Lung (tissue), 12 donors: ENCODE data around the gene ID1. TPM values are rescaled to one million over a fixed set of nuclear protein-coding genes. Genes with fewer than 3 reads are reported as not detected.
A peak's percentile ranks its signal among the peaks of the same experiment; 100 is the strongest.

ENCODE experiments used
- ATAC-seq: fragments of 200-7000 bp; cut with Tn5 transposase; one replicate; pipeline ENCODE4 v1.9.1; 2020; ENCODE audit warnings: moderate number of reproducible peaks; ENCODE audit not compliant: insufficient read depth, low FRiP score
- DNase-seq, 3 donors: peaks; one replicate each; pipeline ENCODE4 v3.0.0-alpha.2; 2013 to 2017
- H3K27ac ChIP-seq, 2 donors: one replicate each; pipeline ENCODE4 v1.5.1; 2013; ENCODE audit warnings: mild to moderate bottlenecking in 2 of 2, moderate library complexity in 2 of 2, control low read depth in 1 of 2, inconsistent platforms in 1 of 2, low read depth in 1 of 2, low read length in 1 of 2
- H3K27me3 ChIP-seq, 3 donors: one replicate each; pipeline ENCODE4 v1.5.1; 2013; ENCODE audit warnings: low read length in 2 of 3; ENCODE audit not compliant: control insufficient read depth in 3 of 3, insufficient read depth in 3 of 3
- H3K36me3 ChIP-seq, 4 donors: one replicate each; pipeline ENCODE4 v1.5.1; 2013; ENCODE audit warnings: low read length in 4 of 4, mild to moderate bottlenecking in 1 of 4, moderate library complexity in 1 of 4; ENCODE audit not compliant: control insufficient read depth in 4 of 4, insufficient read depth in 4 of 4
- H3K4me1 ChIP-seq, 5 donors: one replicate each; pipeline ENCODE4 v1.5.1; 2013; ENCODE audit warnings: low read length in 5 of 5, mild to moderate bottlenecking in 2 of 5, moderate library complexity in 1 of 5; ENCODE audit not compliant: control insufficient read depth in 5 of 5, insufficient read depth in 5 of 5
- H3K4me3 ChIP-seq: one replicate; pipeline ENCODE4 v1.5.1; 2013; ENCODE audit warnings: mild to moderate bottlenecking, control low read depth, moderate library complexity
- H3K9ac ChIP-seq, 2 donors: one replicate each; pipeline ENCODE4 v1.5.1; 2013; ENCODE audit warnings: low read length in 2 of 2, control low read depth in 1 of 2; ENCODE audit not compliant: insufficient read depth in 1 of 2
- H3K9me3 ChIP-seq, 4 donors: one replicate each; pipeline ENCODE4 v1.5.1; 2013; ENCODE audit warnings: low read length in 3 of 4, mild to moderate bottlenecking in 1 of 4, moderate library complexity in 1 of 4; ENCODE audit not compliant: control insufficient read depth in 4 of 4, insufficient read depth in 3 of 4
- WGBS, 2 donors: extraction: QIAGEN DNeasy Blood & Tissue Kit; methylation state at CpG; one replicate each; pipeline ENCODE4 v1.1.7; 2013; 5-methylcytosine and 5-hydroxymethylcytosine counted together
- polyA plus RNA-seq, 2 donors: library from polyadenylated mRNA; stranded (reverse); fragments of 200-250 nt; gene quantifications; one replicate each; pipeline ENCODE4 v1.2.1, GENCODE V29; 2013
- total RNA-seq, 2 donors: library from RNA; depleted of rRNA in 1 of 2; stranded (reverse); fragments of >200 nt in 1 of 2; gene quantifications; one replicate each; pipeline ENCODE4 v1.2.1, GENCODE V29; 2014 to 2021
- TF ChIP-seq, protein P1 (sequence below): IDR thresholded peaks from 2 replicates; pipeline ENCODE4 v1.5.1; 2012; ENCODE audit warnings: mild to moderate bottlenecking; ENCODE audit errors: control extremely low read depth, extremely low read depth
- donor health status: control.
- donor health status: control.
- donor health status: Bipolar disorder and iron deficiency.
- donor health status: healthy.
- donor health status: DM: yes; HTN: yes; CAD: no.

The ID1 gene
- total and polyA plus RNA-seq, 4 donors: 251 to 824 (median 344) TPM

GRCh38 chr20:31602779-31603441, 2.2 kb upstream of the ID1 start:
- ATAC-seq (no peak), DNase-seq (peak in 2 of 3 donors; percentile 29 to 38)
- Histone ChIP-seq H3K9ac (no peak overlapping the region), H3K9me3 (no peaks in the 10 kb centered on the region), H3K36me3 (peaks cover 0 to 8% (median 0%) of the 10 kb centered on the region in 4 donors), H3K27me3 (no peaks in the 10 kb centered on the region), H3K4me3 (no peak overlapping the region), H3K4me1 (peaks cover 0 to 39% (median 10%) of the 10 kb centered on the region in 5 donors), H3K27ac (peak overlapping the region; percentile 36 to 92)
- TF ChIP-seq, protein P1, sequence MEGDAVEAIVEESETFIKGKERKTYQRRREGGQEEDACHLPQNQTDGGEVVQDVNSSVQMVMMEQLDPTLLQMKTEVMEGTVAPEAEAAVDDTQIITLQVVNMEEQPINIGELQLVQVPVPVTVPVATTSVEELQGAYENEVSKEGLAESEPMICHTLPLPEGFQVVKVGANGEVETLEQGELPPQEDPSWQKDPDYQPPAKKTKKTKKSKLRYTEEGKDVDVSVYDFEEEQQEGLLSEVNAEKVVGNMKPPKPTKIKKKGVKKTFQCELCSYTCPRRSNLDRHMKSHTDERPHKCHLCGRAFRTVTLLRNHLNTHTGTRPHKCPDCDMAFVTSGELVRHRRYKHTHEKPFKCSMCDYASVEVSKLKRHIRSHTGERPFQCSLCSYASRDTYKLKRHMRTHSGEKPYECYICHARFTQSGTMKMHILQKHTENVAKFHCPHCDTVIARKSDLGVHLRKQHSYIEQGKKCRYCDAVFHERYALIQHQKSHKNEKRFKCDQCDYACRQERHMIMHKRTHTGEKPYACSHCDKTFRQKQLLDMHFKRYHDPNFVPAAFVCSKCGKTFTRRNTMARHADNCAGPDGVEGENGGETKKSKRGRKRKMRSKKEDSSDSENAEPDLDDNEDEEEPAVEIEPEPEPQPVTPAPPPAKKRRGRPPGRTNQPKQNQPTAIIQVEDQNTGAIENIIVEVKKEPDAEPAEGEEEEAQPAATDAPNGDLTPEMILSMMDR: no peak
- 55 to 67% methylated on average over 17 of the region's 17 CpGs for WGBS, 2 donors

DNA sequence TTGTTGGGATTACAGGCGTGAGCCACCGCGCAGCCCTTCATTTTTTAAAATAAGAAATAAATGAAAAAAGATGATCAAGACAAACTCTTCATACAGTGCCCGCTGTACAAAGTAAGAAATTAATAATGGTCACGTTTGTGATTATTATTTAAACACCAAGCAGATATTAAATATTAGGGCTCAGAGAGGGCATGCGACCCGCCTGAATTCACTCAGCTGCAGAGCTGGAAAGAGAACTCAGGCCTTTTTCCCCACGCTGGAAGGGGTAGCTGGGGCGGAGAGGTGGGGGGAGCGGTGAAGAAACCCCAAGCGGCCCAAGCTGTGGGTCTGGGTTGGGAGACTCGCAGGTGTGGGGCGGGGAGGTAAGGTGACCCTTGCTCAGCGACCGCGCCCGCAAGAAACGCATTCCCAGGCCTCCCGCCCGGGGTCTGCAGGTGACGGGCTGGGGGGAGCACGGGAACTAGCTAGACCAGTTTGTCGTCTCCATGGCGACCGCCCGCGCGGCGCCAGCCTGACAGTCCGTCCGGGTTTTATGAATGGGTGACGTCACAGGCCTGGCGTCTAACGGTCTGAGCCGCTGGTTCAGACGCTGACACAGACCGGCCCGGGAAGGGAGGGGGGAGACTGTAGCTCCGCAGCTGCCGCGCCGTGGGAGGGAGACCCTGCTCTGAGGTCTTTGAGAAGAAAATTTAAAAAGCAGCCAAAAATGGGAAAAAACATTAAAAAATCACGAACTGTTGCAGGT, 1.1 kb upstream of the ID1 start:
- H3K27me3 ChIP-seq: no peaks in the 10 kb centered on the region
- H3K27ac ChIP-seq: peak overlapping the region; percentile 92 to 96
- ATAC-seq: peak; percentile 46
- 10 to 12% methylated on average over 42 to 43 of the region's 43 CpGs for WGBS, 2 donors
- DNase-seq: peak; percentile 99 to 100 (median 99)
- TF ChIP-seq, protein P1: no peak
- peaks cover 0 to 50% (median 12%) of the 10 kb centered on the region in 5 donors for H3K4me1 ChIP-seq
- peaks cover 0 to 8% (median 0%) of the 10 kb centered on the region in 4 donors for H3K36me3 ChIP-seq
- peak overlapping the region; percentile 70 to 93 for H3K9ac ChIP-seq
- H3K9me3 ChIP-seq: no peaks in the 10 kb centered on the region
- H3K4me3 ChIP-seq: peak overlapping the region; percentile 42

- Histone ChIP-seq H3K9ac (peak overlapping the region; percentile 70 to 93), H3K27me3 (no peaks in the 10 kb centered on the region), H3K36me3 (peaks cover 0 to 8% (median 0%) of the 10 kb centered on the region in 4 donors), H3K4me3 (peak overlapping the region; percentile 42), H3K27ac (peak overlapping the region; percentile 92 to 96), H3K4me1 (peaks cover 0 to 52% (median 12%) of the 10 kb centered on the region in 5 donors), H3K9me3 (no peaks in the 10 kb centered on the region)
- TF ChIP-seq, protein P1: no peak
- ATAC-seq: no peak
- WGBS, 2 donors: 1 to 2% methylated on average over 14 of the region's 14 CpGs
- no peak for DNase-seq
Measured at GRCh38 chr20:31604567-31605030, 490 bp upstream of the ID1 start.
